ENCODE data around the gene ALPK1.
"Not testable (repeated sequence)": the region's sequence is repeated elsewhere in the genome, so short reads cannot be mapped to it uniquely, and the experiment has no call there.

ALPK1 gene

DNA sequence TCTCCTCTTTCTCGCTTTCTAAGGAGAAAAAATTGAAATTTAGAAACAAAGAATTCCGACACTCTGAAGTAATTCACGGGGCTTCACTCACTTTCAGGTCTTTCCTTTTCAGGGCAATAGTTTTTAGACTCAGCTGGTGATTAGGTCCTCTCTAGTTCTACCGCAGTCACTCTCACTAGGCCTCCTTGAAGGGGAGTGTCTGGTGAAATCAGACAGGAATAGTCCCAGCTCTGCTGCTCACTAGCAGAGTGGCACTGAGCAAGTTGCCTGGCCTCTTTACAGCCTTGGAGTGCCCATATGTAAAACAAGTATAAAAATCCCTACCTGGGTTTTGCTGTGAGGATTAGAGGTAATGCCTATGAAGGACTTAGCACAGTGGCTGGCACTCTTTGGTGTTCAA, 154.7 kb downstream of the ALPK1 start:
- no peak for DNase-seq (ENCODE audit: low spot score)

- no peak for DNase-seq (ENCODE audit: low spot score)
These were observed 156.2 kb downstream of the ALPK1 start for GRCh38 chr4:112453321-112453720.

DNA sequence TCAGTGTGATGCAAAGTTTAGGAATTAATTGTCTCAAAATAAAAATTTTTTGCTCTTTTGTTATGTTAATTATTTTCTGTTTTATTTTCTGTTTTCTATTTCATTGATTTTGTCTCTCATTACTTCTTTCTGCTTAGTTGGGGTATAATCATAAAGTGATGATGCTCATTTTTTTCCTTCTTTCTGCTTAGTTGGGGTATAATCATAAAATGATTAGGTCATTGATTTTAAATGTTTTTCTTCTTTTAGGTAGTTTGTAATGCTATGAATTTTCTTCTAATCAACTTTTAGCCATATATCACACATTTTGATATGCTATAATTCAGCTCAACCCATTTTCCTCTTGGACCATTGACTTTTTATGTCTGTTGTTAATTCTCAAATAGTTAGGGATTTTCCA, 175.1 kb downstream of the ALPK1 start:
- DNase-seq (ENCODE audit: low spot score) = no peak

GRCh38 chr4:112473985-112474384, 176.8 kb downstream of the ALPK1 start:
- no peak for DNase-seq (ENCODE audit: low spot score)

DNA sequence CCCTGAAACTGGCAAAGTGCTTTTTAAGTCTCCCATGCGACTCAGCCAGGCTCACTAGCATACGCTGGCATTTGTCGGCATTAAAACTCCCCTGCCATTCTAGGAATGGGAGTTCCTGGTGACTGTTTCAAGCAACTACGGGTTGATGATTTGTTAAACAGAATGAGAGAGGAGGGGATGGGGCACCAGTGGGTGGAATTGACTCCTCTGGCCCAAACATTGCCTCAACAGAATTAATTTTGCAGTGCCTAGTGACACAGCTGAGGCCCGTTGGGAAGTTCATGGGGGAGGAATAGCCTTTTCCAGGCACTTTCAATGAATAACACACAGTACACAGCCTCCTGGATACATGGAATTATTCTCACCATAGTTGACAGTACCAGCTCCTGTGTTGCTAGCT, 188.8 kb downstream of the ALPK1 start:
- no peak for DNase-seq (ENCODE audit: low spot score)

GRCh38 chr4:112490808-112491207, 193.6 kb downstream of the ALPK1 start:
- DNase-seq (ENCODE audit: low spot score) = not testable (repeated sequence)

All from RKO (cell line).